GM13976 (cell line): ENCODE data around the gene MOV10L1.

Experiments
- DNase-seq: peaks from one replicate; pipeline ENCODE4 v3.0.0; 2012; ENCODE audit warnings: low spot score
- in situ Hi-C: fragments of 300-500 bp; cut with MboI; formaldehyde crosslinking; loops from one replicate; pipeline ENCODE4 v1.12.0; 2022; ENCODE audit warnings: low sequenced_read_pairs, mixed read lengths, inconsistent platforms; ENCODE audit not compliant: unreplicated experiment
- TF ChIP-seq, protein P1 (sequence below): IDR thresholded peaks from 2 replicates; pipeline ENCODE4 v1.5.1; 2012; ENCODE audit warnings: borderline replicate concordance, mild to moderate bottlenecking; ENCODE audit not compliant: insufficient read depth; ENCODE audit errors: extremely low read depth, missing control alignments, control extremely low read depth

The MOV10L1 gene

DNA sequence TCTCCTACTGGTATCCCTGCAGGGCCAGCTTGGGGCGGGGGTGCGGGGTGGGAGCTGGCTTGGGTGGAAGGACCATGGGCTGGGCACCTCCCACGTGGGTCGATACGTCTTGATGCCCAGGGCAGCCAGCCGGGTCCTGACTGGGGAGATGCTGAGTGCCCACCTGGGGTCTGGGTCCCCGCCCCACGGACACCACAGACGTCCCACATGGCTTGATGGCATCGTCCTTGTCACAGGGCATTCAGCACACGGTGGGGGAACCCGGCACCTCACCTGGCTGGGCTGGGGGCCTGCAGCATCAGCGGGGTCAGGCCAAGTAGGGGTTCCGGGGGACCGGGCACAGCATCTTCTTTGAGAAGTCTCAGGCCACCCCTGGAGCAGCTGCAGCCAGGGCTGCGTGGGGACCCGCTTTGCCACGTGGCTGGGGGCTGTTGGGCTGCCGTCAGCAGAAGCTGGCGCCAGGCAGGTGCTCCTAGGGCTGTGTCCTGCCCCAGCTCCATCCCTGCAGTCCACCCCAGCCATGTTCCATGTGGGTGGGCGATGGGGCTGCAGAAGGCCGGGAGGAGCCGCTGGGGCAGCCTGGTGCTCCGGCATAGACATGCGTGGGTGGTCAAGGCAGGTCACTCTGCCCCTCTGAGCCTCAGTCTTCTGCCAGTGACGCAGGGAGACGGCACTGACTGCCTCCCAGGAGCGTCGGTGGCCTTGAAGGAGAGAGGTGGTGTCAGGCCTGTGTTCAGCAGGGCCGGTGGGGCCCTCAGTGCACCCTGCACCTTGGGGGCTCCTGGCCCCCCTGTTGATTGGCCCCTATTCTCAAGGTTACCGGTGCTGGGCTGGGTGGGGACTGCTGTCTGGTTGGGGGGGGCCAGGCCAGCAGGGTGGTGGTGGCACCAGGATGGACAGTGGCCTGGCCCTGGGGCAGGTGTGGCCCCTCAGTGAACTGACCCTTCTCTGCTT is 119.4 kb downstream of the MOV10L1 start:
- no peak for DNase-seq
- TF ChIP-seq, protein P1, sequence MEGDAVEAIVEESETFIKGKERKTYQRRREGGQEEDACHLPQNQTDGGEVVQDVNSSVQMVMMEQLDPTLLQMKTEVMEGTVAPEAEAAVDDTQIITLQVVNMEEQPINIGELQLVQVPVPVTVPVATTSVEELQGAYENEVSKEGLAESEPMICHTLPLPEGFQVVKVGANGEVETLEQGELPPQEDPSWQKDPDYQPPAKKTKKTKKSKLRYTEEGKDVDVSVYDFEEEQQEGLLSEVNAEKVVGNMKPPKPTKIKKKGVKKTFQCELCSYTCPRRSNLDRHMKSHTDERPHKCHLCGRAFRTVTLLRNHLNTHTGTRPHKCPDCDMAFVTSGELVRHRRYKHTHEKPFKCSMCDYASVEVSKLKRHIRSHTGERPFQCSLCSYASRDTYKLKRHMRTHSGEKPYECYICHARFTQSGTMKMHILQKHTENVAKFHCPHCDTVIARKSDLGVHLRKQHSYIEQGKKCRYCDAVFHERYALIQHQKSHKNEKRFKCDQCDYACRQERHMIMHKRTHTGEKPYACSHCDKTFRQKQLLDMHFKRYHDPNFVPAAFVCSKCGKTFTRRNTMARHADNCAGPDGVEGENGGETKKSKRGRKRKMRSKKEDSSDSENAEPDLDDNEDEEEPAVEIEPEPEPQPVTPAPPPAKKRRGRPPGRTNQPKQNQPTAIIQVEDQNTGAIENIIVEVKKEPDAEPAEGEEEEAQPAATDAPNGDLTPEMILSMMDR: no peak
- in situ Hi-C loops: loop anchor here (10.0 kb wide), 1 partner anchor 54 kb away; no protein-coding TSS in a partner anchor

DNA sequence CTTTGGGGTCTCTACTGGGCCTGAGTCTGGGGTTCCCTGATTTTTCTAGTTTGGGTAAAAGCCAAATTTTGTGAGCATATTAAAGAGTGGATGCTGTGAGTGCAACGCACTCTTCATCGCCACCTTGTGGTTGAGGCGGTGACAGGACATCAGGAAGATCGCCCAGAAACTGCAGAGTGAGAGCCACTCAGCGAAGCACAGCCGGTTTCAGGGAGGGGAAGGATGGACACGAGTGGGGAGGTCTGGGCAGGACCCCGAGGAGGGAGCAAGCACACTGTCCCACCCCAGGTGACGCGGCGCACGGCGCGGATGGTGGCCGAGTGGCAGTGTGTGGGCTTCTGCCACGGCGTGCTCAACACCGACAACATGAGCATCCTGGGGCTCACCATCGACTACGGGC is 120.1 kb downstream of the MOV10L1 start:
- peak; percentile 90 for DNase-seq
- in situ Hi-C loops: loop anchor here (10.0 kb wide), 1 partner anchor 55 kb away; no protein-coding TSS in a partner anchor

DNA sequence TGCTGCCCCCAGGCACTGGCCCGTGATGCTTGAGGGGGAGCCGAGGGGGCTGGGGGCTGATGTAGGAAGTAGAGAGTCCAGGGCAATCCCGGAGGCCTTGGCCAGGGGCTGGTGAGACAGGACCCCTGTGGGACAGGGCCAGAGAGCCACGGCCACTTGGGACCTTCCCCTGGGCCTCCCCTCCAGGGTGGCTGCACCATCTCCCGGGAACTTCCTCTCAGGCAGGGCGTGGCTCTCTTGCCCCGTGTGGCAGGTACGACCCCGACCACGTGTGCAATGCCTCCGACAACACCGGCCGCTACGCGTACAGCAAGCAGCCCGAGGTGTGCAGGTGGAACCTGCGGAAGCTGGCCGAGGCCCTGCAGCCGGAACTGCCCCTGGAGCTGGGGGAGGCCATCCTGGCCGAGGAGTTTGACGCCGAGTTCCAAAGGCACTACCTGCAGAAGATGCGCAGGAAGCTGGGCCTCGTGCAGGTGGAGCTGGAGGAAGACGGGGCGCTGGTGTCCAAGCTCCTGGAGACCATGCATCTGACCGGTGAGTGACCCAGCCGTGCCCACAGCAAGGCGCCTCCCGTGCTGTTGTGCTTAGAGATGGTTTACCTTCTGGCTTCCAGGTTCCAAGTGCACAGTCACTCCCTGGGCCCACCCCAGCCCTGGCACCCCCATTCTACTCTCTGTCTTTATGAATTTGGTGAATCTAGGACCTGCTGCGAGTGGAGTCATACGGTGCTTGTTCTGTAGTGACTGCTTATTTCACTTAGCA is 120.8 kb downstream of the MOV10L1 start:
- TF ChIP-seq, protein P1: no peak
- in situ Hi-C loops: no loop called here

More for the DNA sequence above, 120.1 kb downstream of the MOV10L1 start:
- TF ChIP-seq, protein P1: peak; percentile 81

DNA sequence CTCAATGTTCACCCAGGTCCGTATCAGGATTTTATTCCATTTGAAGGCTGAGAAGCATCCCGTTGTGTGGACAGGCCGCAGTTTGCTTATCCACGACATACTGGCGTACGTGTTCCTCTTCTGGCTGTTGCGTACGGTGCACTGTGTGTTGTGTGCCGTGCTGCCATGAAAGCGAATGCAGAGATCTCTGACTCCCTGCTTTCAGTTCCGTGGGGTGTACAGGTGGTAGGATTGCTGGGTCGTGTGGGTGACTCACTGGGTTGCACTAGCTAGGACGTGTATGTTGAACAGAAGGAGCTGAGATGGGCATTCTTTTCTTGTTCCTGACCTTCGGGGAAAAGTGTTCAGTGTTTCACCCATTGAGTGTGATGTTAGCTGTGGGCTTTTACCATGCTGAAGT is 121.3 kb downstream of the MOV10L1 start:
- TF ChIP-seq, protein P1: no peak
- no peak for DNase-seq
- in situ Hi-C loops: no loop called here

More for the DNA sequence above, 120.8 kb downstream of the MOV10L1 start:
- no peak for DNase-seq
